Measurements from ENCODE around the gene ACOXL. TPM values are rescaled to one million over a fixed set of nuclear protein-coding genes. Genes with fewer than 3 reads are reported as not detected.

Gene ACOXL
- polyA plus RNA-seq, 3 donors, result 0.35 TPM; not detected in 2

- no peaks in the 10 kb centered on the region for H3K36me3 Mint-ChIP-seq
- 62% methylated on average over 2 of the region's 11 CpGs for WGBS (ENCODE audit: insufficient coverage)
- H3K4me3 Mint-ChIP-seq, result no peak overlapping the region
These were observed 154.6 kb downstream of the ACOXL start for GRCh38 chr2:110886826-110887573.

GRCh38 chr2:110888411-110888810, 156.0 kb downstream of the ACOXL start:
- WGBS (ENCODE audit: insufficient coverage), result no CpG with 5 or more reads among the region's 2 CpGs

More at GRCh38 chr2:110886826-110887573, 154.6 kb downstream of the ACOXL start:
- Histone ChIP-seq H3K36me3 (replicated peaks in 1 of 2; ENCODE audit: control insufficient read depth in 1 of 2, insufficient read depth in 2 of 2, low read length in 2 of 2) (no peaks in the 10 kb centered on the region), H3K79me2 (ENCODE audit: insufficient read depth, low read length) (no peaks in the 10 kb centered on the region), H3K27me3 (ENCODE audit: control insufficient read depth in 2 of 2, insufficient read depth in 2 of 2, low read length in 2 of 2) (no peaks in the 10 kb centered on the region), H4K20me1 (ENCODE audit: insufficient read depth, low read length) (no peaks in the 10 kb centered on the region), H3K4me2 (replicated peaks; ENCODE audit: extremely low read depth, low read length, poor library complexity, severe bottlenecking) (no peak overlapping the region), H3K4me1 (ENCODE audit: control insufficient read depth in 1 of 2, insufficient read depth in 2 of 2, low read length in 2 of 2) (no peaks in the 10 kb centered on the region), H3K9me3 (replicated peaks in 1 of 2; ENCODE audit: control insufficient read depth in 1 of 2, insufficient read depth in 1 of 2, low read length in 2 of 2) (peaks cover 0 to 3% of the 10 kb centered on the region in 2 donors), H3K4me3 (replicated peaks in 1 of 3; ENCODE audit: low read depth in 2 of 3, low read length in 3 of 3) (no peak overlapping the region), H3K9ac (ENCODE audit: insufficient read depth, low read length, poor library complexity, severe bottlenecking) (no peak overlapping the region), H3K27ac (ENCODE audit: low read depth in 1 of 2, low read length in 2 of 2) (no peak overlapping the region), H2AFZ (ENCODE audit: insufficient read depth, low read depth, low read length, poor library complexity, severe bottlenecking) (no peak overlapping the region)
- intact Hi-C loops (cut with micrococcal nuclease), result no loop called here
- no peak for TF ChIP-seq CTCF (IDR thresholded peaks at IDR 0.05)
- DNase-seq, result no peak
- peak overlapping the region in 1 of 7 donors; percentile 28 for H3K27ac Mint-ChIP-seq
- peaks cover 5% of the 10 kb centered on the region for H3K4me1 Mint-ChIP-seq
- peaks cover 0 to 9% (median 3%) of the 10 kb centered on the region in 7 donors for H3K9me3 Mint-ChIP-seq
- peaks cover 0 to 5% (median 1%) of the 10 kb centered on the region in 3 donors for H3K27me3 Mint-ChIP-seq (ENCODE audit: low read depth in 3 of 3)

More at GRCh38 chr2:110888411-110888810, 156.0 kb downstream of the ACOXL start:
- Mint-ChIP-seq H3K36me3 (no peaks in the 10 kb centered on the region), H3K27me3 (ENCODE audit: low read depth in 3 of 3) (peaks cover 0 to 5% (median 1%) of the 10 kb centered on the region in 3 donors), H3K4me1 (peaks cover 5% of the 10 kb centered on the region), H3K4me3 (no peak overlapping the region), H3K9me3 (peaks cover 0 to 12% (median 3%) of the 10 kb centered on the region in 7 donors), H3K27ac (no peak overlapping the region)
- DNase-seq, result no peak
- no peaks in the 10 kb centered on the region for H3K4me1 ChIP-seq (ENCODE audit: control insufficient read depth in 1 of 2, insufficient read depth in 2 of 2, low read length in 2 of 2)
- H3K79me2 ChIP-seq (ENCODE audit: insufficient read depth, low read length), result no peaks in the 10 kb centered on the region
- no peak overlapping the region for H3K9ac ChIP-seq (ENCODE audit: insufficient read depth, low read length, poor library complexity, severe bottlenecking)
- TF ChIP-seq CTCF (IDR thresholded peaks at IDR 0.05), result no peak
- H3K4me2 ChIP-seq (replicated peaks; ENCODE audit: extremely low read depth, low read length, poor library complexity, severe bottlenecking), result no peak overlapping the region
- H2AFZ ChIP-seq (ENCODE audit: insufficient read depth, low read depth, low read length, poor library complexity, severe bottlenecking), result no peak overlapping the region
- no peaks in the 10 kb centered on the region for H3K27me3 ChIP-seq (ENCODE audit: control insufficient read depth in 2 of 2, insufficient read depth in 2 of 2, low read length in 2 of 2)
- intact Hi-C loops (cut with micrococcal nuclease), result no loop called here
- H3K27ac ChIP-seq (ENCODE audit: low read depth in 1 of 2, low read length in 2 of 2), result no peak overlapping the region
- H3K4me3 ChIP-seq (replicated peaks in 1 of 3; ENCODE audit: low read depth in 2 of 3, low read length in 3 of 3), result no peak overlapping the region
- H3K36me3 ChIP-seq (replicated peaks in 1 of 2; ENCODE audit: control insufficient read depth in 1 of 2, insufficient read depth in 2 of 2, low read length in 2 of 2), result no peaks in the 10 kb centered on the region
- H4K20me1 ChIP-seq (ENCODE audit: insufficient read depth, low read length), result no peaks in the 10 kb centered on the region
- peaks cover 0 to 3% of the 10 kb centered on the region in 2 donors for H3K9me3 ChIP-seq (replicated peaks in 1 of 2; ENCODE audit: control insufficient read depth in 1 of 2, insufficient read depth in 1 of 2, low read length in 2 of 2)
